ENCODE results near the gene SAYSD1.

The SAYSD1 gene

DNA sequence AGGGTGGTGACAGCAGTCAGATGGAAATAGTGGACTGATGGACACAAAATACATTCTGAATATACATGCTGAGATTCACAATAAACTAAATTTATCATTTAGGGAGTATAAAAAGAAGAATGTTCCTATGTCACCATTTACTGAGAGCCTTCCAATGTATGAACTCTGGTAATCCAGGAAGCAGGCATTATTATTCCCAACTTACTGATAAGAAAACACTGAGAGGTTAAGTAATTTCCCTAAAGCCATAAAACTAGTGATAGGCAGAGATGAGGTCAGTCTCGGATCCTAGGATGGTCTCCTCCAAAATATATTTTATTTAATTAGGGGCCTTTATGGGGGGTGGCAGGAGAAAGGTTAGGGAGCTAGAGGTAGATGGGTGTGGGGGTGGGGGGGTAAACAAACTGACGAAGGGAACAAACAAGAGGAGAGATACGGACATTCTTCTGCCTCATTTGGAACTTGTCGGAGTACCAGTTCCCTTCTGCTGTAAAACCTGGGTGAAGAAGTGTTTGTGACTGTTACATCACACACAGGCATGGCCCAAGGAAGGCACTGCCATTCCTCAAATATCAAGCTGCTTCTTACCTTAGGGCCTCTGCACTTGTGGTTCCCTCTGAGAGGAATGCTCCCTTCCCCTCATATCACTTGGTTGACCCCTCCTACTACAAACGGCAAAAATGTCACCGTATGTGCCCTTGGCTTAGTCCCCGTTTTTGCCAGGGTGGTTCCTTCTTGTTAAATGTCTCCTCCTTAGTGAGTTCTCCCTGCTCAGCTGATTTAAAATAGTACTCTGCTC lies 6.7 kb downstream of the SAYSD1 start:
- DNase-seq (ENCODE audit: low read depth): no peak

DNA sequence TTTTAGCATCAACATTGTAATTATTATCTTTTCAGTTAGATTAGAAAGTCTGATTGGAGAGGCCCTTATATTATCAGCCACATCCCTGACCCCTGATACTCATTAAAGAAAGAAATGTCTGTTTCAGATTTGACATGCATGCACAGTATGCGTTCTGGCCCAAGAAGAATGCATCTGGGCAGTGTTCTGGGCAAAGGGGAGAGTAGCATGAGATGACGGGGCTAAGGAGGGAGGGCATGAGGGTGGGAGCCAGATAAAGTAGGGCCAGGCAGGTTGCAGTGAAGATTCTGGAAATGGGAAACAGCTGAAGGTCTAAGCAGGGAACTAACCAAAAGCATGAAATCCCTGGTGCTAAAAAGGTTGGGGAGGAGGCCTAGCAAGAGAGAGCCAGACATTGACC lies 7.3 kb downstream of the SAYSD1 start:
- DNase-seq (ENCODE audit: low read depth): no peak

DNA sequence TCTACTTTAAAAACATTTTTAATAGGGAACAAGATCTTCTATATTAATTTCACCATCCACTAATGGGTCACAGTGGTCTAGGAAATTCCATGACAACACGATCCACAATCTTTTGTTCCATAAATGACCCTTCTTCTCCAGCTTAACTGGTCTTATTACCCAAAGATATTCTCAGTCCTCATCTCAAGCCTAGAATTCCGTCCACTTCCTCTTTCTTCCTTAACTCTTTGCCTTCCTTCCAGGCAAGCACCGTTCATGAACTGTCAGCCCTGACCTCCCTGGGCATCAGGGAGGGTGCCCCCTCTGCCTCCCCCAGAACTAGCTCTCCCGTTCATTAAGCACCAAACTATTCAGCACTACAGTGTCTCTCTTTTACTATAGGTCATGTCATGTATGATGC lies 8.0 kb downstream of the SAYSD1 start:
- DNase-seq (ENCODE audit: low read depth): no peak

- DNase-seq (ENCODE audit: low read depth): no peak
Measured at GRCh38 chr6:39104528-39104927, 10.5 kb downstream of the SAYSD1 start.

- no peak for DNase-seq (ENCODE audit: low read depth)
Measured at GRCh38 chr6:39102821-39103136, 12.2 kb downstream of the SAYSD1 start.

DNA sequence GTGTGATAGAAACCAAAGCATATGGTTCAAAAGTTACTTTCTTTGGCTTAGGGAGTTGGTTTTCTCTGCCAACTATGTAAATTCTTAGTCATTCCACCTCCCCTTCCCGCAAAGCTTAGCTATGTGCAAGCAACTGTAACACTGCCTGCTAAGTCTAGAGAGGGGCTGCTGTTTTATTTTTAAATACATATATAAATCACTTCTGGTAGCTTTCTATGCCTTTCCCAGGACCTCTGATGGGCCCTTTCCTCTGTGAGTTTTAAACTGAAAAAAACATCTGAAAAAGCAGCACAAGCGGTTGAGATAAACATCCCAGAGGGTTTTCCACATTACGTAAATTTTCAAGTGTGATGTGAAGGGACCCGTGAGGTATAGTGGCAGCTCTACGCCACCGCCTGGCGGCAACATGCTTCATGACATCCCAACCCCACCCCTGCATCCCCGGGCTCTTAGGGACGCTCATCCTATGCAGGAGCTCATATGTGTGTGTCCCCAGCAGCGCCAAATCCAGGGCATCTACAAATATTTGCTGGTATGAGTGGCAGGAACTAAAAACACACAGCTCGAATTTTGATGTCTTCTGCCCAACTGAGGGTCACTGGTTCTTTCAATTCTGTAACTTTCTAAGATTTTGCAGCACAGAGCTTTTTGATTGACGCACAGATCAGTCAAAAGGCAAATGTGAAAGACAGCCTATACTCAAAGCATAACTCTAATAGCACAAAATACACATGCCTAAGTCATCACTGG lies 12.7 kb downstream of the SAYSD1 start:
- no peak for DNase-seq (ENCODE audit: low read depth)

DNA sequence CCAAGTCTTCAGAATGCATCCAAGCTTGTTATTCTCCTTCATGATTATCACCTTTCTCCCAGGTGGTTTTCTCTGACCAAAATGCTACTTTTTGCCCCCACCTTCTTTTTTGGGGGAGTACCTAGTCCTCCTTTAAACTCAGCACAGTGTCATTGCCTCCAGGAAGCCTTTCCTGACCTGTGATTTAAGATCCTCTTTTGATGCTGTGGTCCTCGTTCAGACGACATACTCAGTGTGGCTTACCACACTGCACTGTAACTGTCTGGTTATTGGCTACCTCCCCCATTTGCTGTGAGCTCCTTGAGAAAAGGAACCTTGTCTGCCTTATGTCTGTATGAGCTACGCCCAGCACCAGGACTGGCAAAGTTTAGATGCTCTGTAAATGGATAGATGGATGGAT lies 14.6 kb downstream of the SAYSD1 start:
- no peak for DNase-seq (ENCODE audit: low read depth)

DNA sequence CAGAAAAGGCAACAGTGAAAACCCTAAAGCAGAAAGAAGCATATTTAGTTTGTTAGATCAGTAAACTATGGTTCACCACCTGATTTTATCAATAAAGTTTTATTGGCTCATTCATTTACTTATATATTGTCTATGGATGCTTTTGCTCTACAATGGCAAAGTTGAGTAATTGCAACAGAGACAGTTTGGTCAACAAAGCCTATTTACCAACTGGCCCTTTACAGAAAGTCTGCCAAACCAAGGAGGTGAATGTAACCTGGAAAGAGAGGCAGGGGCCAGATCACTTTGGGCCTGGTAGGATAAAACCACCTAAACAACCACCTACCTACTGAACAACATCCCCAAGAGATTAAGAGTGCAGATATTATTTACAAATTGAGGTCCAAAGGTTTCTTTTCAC lies 19.4 kb downstream of the SAYSD1 start:
- no peak for DNase-seq (ENCODE audit: low read depth)

GRCh38 chr6:39093149-39093708 lies 21.8 kb downstream of the SAYSD1 start:
- DNase-seq (ENCODE audit: low read depth): no peak

- DNase-seq (ENCODE audit: low read depth): no peak
Measured at GRCh38 chr6:39092124-39092523, 22.9 kb downstream of the SAYSD1 start.

DNA sequence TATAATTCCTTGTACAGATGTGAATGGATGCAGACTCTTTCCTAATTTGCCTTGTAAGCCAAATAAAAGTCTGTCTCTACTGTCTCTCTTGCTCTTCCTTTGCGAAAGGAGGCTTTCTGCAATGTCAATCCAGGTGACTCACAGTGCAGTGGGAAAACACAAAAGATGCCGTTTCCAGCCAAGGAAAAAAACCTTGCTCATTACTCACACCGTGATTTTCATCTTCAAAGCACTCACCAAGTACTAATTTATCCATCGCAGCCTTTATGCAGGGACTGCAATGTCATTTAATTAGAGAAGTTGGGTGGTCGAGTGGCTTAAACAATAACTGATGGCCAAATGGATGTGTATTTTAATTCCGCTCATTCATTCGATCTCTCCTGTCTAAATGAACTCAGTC lies 23.8 kb downstream of the SAYSD1 start:
- no peak for DNase-seq (ENCODE audit: low read depth)

GRCh38 chr6:39090036-39090435 lies 24.9 kb downstream of the SAYSD1 start:
- no peak for DNase-seq (ENCODE audit: low read depth)

DNA sequence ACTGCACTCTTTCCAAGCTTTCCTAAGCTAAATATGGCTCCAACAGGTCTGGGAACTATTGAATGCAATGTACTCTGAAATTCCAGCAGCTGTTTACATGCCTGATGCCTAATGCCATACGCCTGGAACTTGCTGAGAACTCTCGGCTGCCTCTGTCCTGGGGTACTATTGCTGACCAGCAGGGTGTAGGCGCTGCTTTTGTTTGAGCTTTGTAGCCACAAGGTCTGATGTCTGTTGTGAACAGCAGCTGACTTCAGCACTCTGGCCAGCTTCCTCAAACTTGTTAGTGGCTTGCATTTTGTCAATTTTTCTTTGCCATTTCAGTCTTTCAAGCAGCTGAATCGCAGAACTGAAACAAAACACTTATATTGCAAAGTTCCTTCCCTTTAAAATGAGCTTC lies 26.7 kb downstream of the SAYSD1 start:
- no peak for DNase-seq (ENCODE audit: low read depth)

GRCh38 chr6:39087197-39087596 lies 27.8 kb downstream of the SAYSD1 start:
- no peak for DNase-seq (ENCODE audit: low read depth)

GRCh38 chr6:39086711-39087110 lies 28.3 kb downstream of the SAYSD1 start:
- DNase-seq (ENCODE audit: low read depth): no peak

DNA sequence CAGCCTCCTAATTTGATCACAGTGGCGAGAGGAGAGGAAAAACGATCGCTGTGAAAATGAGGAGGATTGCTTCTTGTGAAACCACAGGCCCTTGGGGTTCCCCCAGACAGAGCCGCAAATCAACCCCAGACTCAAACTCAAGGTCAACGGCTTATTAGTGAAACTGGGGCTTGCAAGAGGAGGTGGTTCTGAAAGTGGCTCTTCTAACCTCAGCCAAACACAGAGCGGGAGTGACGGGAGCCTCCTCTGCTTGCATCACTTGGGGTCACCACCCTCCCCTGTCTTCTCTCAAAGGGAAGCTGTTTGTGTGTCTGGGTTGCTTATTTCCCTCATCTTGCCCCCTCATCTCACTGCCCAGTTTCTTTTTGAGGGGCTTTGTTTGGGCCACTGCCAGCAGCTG lies 28.7 kb downstream of the SAYSD1 start:
- DNase-seq (ENCODE audit: low read depth): no peak

DNA sequence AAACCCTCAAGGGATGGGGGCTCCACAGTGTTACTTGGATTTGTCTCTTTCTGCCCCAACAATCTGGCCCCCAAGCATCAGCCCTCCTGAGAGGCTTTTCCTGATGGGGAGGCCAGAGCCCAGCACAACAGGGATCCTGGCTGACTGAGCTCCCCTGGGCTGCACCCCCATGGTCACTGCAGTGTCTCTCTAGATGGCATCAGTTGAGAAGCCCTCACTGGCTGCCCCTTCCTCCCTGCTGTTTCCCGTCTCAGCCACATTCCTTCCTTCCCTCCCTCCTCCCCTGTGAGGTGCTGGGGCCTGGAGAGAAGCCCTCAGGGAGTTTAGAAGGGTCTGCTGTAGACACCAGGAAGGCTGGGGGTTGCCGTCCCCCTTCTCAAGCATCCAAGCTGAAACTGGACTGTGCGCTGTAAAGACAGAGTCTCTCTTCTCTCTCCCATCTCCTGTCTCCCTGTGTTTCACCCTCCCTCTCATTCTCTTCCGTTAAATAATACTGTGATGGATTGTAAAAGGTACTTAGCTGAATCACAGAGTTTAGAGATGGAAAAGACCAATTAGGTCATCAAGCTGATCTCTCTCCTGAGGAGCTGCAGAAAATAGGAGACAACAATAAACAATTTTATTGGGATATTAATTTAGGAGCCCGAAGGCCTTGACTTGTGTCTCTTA lies 29.7 kb downstream of the SAYSD1 start:
- DNase-seq (ENCODE audit: low read depth): no peak

GRCh38 chr6:39084506-39084905 lies 30.5 kb downstream of the SAYSD1 start:
- no peak for DNase-seq (ENCODE audit: low read depth)

GRCh38 chr6:39083231-39083634 lies 31.8 kb downstream of the SAYSD1 start:
- no peak for DNase-seq (ENCODE audit: low read depth)

GRCh38 chr6:39082310-39082709 lies 32.7 kb downstream of the SAYSD1 start:
- DNase-seq (ENCODE audit: low read depth): no peak

- no peak for DNase-seq (ENCODE audit: low read depth)
Measured at GRCh38 chr6:39080246-39080875, 34.6 kb downstream of the SAYSD1 start.

Data from activated gamma-delta T cell treated with anti-CD3 and anti-CD28 coated beads, Interleukin-2, amount 50 U/mL, for 16 hours (primary cell).